ENCODE data around the gene HMGN4. TPM values are rescaled to one million over a fixed set of nuclear protein-coding genes. Genes with fewer than 3 reads are reported as not detected.

The HMGN4 gene
- total and polyA plus RNA-seq, 9 of the 15 experiments (the other 6 are each of a cell fraction or from before 2014, with no cell fraction given): 35.4 to 134 (median 94.1) TPM

GRCh38 chr6:26576929-26577719 lies 39.0 kb downstream of the HMGN4 start (continued):
- peak; percentile 42 for TF ChIP-seq NUFIP1 (IDR thresholded peaks at IDR 0.05; ENCODE audit: partially characterized antibody)
- TF ChIP-seq HDAC6 (IDR thresholded peaks at IDR 0.05; ENCODE audit: low read depth, low read length): no peak
- no peak for TF ChIP-seq NR2C2 (CRISPR knock-in tag; IDR thresholded peaks at IDR 0.05)
- 0 out of 2 replicates have a peak, but pooled peaks have one; percentile 13 for TF ChIP-seq NR2C2 (tag; IDR thresholded peaks at IDR 0.05)
- 0 out of 2 replicates have a peak, but pooled peaks have one; percentile 32 for TF ChIP-seq ZNF583 (CRISPR knock-in tag; IDR thresholded peaks at IDR 0.05)
- TF ChIP-seq PHB (CRISPR knock-in tag; IDR thresholded peaks at IDR 0.05): 0 out of 2 replicates have a peak, but pooled peaks have one; percentile 19
- TF ChIP-seq ID3 (CRISPR knock-in tag; IDR thresholded peaks at IDR 0.05): no peak
- TF ChIP-seq ID3 (tag; IDR thresholded peaks at IDR 0.05): no peak
- TF ChIP-seq, protein P1, sequence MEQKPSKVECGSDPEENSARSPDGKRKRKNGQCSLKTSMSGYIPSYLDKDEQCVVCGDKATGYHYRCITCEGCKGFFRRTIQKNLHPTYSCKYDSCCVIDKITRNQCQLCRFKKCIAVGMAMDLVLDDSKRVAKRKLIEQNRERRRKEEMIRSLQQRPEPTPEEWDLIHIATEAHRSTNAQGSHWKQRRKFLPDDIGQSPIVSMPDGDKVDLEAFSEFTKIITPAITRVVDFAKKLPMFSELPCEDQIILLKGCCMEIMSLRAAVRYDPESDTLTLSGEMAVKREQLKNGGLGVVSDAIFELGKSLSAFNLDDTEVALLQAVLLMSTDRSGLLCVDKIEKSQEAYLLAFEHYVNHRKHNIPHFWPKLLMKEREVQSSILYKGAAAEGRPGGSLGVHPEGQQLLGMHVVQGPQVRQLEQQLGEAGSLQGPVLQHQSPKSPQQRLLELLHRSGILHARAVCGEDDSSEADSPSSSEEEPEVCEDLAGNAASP (IDR thresholded peaks at IDR 0.05): no peak
- TF ChIP-seq, protein P2, sequence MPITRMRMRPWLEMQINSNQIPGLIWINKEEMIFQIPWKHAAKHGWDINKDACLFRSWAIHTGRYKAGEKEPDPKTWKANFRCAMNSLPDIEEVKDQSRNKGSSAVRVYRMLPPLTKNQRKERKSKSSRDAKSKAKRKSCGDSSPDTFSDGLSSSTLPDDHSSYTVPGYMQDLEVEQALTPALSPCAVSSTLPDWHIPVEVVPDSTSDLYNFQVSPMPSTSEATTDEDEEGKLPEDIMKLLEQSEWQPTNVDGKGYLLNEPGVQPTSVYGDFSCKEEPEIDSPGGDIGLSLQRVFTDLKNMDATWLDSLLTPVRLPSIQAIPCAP (CRISPR knock-in tag; IDR thresholded peaks at IDR 0.05; ENCODE audit: borderline replicate concordance): 0 out of 2 replicates have a peak, but pooled peaks have one; percentile 22
- TF ChIP-seq TRIM24 (IDR thresholded peaks at IDR 0.05): peak in 1 of 2 experiments; percentile 66; a peak in 1 of 4 replicates
- no peak for TF ChIP-seq ZNF57 (CRISPR knock-in tag; IDR thresholded peaks at IDR 0.05)
- TF ChIP-seq CUX1 (CRISPR knock-in tag; IDR thresholded peaks at IDR 0.05): no peak
- TF ChIP-seq, protein P3, sequence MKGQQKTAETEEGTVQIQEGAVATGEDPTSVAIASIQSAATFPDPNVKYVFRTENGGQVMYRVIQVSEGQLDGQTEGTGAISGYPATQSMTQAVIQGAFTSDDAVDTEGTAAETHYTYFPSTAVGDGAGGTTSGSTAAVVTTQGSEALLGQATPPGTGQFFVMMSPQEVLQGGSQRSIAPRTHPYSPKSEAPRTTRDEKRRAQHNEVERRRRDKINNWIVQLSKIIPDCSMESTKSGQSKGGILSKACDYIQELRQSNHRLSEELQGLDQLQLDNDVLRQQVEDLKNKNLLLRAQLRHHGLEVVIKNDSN (CRISPR knock-in tag; IDR thresholded peaks at IDR 0.05): no peak

All from K562 (cell line).